GM18519 (cell line): ENCODE measurements around the gene TRPM2.

Experiments used
- ATAC-seq: cut with Tn5 transposase; IDR thresholded peaks from one replicate; pipeline ENCODE4 v1.9.1; 2021; ENCODE audit warnings: mild to moderate bottlenecking, moderate library complexity; ENCODE audit not compliant: unreplicated experiment, low FRiP score

The TRPM2 gene

DNA sequence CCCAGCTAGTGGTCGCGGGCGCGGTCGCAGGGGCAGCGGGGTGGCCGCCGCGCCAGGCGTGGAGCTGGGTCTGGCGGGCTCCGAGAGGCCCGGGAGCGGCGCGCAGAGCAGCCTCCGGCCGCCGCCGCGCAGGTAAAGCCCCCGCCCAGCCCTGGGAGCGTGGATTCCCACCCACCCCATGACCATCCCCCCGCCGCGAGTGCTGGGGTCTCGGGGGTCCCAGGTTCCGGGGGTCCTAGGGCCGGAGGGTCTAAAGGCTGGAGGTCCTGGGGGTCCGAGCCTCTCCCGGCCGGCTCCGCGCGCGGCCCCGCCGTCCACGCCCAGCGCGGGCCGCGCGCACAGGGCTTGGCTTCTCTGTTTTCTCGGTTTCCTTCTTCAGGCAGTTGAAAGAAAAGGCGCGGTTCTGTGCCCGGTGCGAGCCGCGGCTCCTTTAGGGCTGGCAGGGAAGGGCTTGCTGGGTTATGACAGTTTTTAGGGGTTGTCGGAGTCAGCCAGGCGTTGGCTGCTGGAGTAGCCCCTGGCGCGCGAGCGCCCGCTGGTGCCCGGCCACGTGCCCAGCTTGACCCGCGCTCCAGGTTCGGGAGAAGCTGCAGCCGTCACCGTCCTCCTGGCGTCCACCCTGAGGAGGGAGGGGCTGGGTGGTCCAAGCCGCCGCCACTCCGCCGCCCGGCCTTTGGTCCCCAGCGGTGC is 102.2 kb downstream of the TRPM2 start:
- no peak for ATAC-seq

GRCh38 chr21:44456214-44456914 is 102.9 kb downstream of the TRPM2 start:
- ATAC-seq, result no peak

DNA sequence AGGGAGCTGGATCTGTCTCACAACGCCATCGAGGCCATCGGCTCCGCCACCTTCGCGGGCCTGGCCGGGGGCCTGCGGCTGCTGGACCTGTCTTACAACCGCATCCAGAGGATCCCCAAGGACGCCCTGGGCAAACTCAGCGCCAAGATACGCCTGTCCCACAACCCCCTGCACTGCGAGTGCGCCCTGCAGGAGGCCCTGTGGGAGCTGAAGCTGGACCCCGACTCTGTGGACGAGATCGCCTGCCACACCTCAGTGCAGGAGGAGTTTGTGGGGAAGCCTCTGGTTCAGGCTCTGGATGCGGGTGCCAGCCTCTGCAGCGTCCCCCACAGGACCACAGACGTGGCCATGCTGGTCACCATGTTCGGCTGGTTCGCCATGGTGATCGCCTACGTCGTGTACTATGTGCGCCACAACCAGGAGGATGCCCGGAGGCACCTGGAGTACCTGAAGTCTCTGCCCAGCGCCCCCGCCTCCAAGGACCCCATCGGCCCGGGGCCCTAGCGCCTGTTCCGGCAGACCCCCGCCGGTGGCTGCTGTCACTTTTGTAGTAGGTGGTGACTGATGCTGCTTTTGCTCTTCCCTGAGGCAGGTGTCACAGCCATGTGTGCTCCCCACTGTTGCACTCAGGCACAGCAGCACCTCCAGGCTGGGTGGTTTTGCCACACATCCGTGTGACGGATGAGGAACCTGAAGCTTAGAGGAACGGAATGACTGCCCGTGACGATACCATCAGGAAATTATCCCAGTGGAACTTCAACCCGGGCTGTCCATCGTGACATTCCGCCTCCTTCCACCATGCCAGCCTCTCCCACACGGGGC is 103.7 kb downstream of the TRPM2 start:
- ATAC-seq, result no peak

DNA sequence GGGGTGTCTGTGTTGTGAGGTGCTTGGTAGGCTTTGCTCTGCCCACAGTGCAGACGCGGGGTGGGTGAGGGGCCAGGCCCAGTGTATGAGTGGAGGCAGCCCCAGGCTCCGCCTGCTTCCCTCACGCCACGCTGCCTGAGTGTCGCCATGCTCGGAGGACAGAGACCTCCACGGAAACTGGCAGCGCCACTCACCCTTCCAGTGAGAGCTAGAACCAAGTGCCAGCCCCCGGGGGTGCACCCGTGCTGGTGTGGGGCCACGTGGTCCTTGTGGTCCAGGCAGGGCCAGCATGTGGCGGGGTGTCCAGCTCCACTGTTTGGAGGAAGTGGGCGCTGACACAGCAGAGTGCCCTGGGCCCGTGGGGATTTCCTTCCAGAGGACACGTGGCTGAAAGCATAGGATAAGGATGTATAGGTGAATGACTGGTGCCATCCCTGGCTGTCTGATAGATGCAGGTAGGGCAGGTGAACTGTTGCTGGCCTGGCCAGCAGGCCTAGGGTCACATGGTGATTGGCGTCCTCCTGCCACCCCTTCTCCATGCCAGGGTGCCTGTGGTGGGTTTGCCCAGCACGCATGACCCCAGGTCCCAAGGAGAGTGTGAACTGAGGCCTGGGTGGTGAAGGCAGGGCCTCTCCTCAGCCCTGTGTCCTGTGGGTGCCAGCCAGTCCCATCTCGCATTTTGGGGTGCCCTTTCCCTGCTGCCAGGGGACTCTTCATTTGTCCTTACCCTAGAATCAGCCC is 105.7 kb downstream of the TRPM2 start:
- no peak for ATAC-seq

- ATAC-seq, result no peak
Observed at GRCh38 chr21:44459712-44460440, 106.5 kb downstream of the TRPM2 start.

DNA sequence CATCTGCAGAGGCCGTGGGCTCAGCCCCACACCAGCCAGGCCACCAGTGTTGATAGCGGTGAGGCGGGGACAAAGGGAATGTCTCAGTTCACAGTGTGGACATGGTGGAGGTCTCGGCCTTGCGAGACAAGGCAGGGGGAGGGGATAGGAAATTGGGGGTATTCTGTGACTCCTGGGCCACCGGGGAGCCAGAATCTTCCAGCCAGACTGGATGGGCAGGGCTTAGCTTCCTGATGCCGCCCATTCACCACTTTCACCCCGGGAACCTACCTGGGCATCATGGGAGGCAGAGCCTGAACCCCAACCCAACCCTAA is 107.0 kb downstream of the TRPM2 start:
- no peak for ATAC-seq

DNA sequence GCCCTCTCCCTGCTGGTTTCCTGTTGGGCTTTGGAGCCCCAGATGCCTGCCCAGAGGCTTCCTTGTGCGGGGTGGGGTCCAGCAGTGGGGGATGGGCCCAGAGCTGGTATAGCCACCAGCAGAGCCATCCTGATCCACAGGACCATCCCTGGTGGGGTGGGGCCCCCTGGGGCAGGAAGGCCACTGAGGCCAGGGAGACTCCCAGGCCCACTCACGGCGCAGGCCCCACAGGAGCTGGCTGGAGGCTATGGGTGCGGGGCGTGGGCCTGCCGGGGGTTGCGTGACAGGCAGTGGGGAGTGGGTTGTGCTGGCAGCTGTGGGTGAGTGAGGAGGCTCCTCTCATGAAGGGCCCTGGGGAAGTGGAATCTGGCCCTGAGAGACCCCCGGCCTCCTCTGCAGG is 107.6 kb downstream of the TRPM2 start:
- ATAC-seq, result no peak

- ATAC-seq, result no peak
Observed at GRCh38 chr21:44461464-44462001, 108.1 kb downstream of the TRPM2 start.

- no peak for ATAC-seq
Observed at GRCh38 chr21:44462086-44462833, 108.8 kb downstream of the TRPM2 start.

GRCh38 chr21:44462834-44463200 is 109.4 kb downstream of the TRPM2 start:
- no peak for ATAC-seq

DNA sequence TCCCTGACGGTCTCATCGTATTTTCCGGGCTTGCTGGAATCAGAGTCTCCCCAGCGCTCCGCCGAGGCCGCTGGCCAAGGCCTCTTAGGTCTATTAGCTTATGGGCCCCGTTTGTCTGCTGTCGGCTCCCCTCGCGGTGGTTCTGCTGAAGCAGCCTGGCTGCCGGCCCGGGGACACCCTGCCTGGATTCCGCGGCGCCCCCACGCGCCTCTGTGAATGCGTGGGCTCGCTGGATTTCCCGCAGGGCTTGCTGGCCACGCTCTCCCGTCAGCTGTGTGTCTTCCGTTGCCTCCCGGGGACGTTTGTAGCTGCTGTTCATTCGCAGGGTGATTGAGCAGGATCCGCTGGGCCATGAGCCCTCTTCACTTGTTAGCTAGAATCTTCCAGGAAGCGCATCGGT is 110.3 kb downstream of the TRPM2 start:
- no peak for ATAC-seq

- no peak for ATAC-seq
Observed at GRCh38 chr21:44464351-44464750, 110.9 kb downstream of the TRPM2 start.

GRCh38 chr21:44466351-44466954 is 113.0 kb downstream of the TRPM2 start:
- ATAC-seq, result no peak

GRCh38 chr21:44466996-44467858 is 113.8 kb downstream of the TRPM2 start:
- no peak for ATAC-seq

- ATAC-seq, result no peak
Observed at GRCh38 chr21:44467859-44468195, 114.4 kb downstream of the TRPM2 start.

DNA sequence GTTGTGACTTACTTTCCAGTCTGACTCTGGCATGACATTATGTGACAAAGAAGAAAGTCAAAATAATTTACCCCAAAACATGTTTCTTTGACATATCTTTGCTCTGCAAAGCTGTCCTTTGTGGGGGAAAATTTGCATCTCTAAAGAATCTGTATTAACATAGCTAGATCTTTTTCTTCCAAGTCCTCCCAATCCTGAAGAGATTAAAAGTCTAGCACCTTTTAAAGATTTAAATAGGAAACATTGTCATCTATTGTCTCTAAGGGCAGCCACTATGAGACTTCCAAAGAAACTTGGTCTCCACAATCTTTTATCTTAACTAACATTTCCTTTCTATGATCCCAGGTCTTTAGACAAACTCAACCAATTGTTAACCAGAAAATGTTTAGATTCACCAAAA is 117.9 kb downstream of the TRPM2 start:
- no peak for ATAC-seq

GRCh38 chr21:44471996-44472395 is 118.6 kb downstream of the TRPM2 start:
- no peak for ATAC-seq

DNA sequence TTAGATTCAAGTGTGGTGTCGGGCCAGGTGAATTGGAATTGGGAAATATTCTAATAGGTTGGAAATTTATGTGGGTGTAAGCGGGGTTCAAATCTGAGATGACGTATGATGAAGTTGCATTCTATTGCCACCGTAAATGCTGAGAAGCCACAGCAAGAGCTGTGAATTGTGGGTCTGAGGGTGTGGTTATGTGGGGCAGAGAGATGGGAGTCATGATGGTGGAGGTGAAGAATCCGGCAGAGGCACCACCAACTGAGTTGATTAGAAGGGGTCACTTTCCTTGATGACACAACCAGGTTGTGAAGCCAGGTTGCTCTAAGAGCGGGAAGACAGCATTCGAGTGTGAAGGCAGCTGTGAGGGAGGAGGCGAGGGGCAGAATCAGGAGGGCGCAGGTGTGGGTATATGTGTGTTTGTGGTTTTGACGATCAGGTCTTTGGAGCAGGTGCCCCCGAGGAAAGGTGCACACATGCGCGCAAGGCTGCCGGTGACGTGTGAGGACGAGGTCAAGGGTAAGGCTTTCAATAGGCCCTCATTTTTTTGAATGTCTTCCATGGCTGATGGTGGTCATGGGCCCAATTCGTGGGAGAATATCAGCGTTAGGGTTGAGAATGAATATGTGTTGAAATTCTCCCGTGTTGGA is 120.6 kb downstream of the TRPM2 start:
- no peak for ATAC-seq
